Measurements from ENCODE around the gene DPF3.

Gene DPF3

GRCh38 chr14:72621387-72622065 lies 272.4 kb downstream of the DPF3 start:
- H3K9ac ChIP-seq (ENCODE audit: low read length): no peak overlapping the region
- no peaks in the 10 kb centered on the region; the same call in 1 of the 2 replicates for H3K9me3 ChIP-seq (ENCODE audit: insufficient read depth, low read length)
- no peaks in the 10 kb centered on the region for H3K79me2 ChIP-seq (ENCODE audit: insufficient read depth, low read length)
- H3K9me2 ChIP-seq (replicated peaks; ENCODE audit: insufficient read depth, low read length): no peaks in the 10 kb centered on the region
- H4K20me1 ChIP-seq (ENCODE audit: low read depth, low read length): no peaks in the 10 kb centered on the region
- no peak overlapping the region for H3K27ac ChIP-seq (ENCODE audit: low read depth, low read length)
- no peak overlapping the region for H2AFZ ChIP-seq (ENCODE audit: low read depth, low read length, severe bottlenecking)
- no peak overlapping the region for H3K4me2 ChIP-seq (ENCODE audit: low read depth, low read length, poor library complexity, severe bottlenecking)
- no peaks in the 10 kb centered on the region for H3F3A ChIP-seq (ENCODE audit: insufficient read depth)
- no peaks in the 10 kb centered on the region for H3K27me3 ChIP-seq (ENCODE audit: low read length)
- no peak overlapping the region for H3K4me3 ChIP-seq (ENCODE audit: insufficient read depth, low read length, poor library complexity, severe bottlenecking)
- TF ChIP-seq EZH2phosphoT487 (conservative IDR thresholded peaks at IDR 0.05; ENCODE audit: low read length) (no peak), CTCF (IDR thresholded peaks at IDR 0.05; ENCODE audit: insufficient read depth, low read length, poor library complexity, severe bottlenecking) (no peak)
- H3K36me3 ChIP-seq (ENCODE audit: low read length): no peaks in the 10 kb centered on the region

DNA sequence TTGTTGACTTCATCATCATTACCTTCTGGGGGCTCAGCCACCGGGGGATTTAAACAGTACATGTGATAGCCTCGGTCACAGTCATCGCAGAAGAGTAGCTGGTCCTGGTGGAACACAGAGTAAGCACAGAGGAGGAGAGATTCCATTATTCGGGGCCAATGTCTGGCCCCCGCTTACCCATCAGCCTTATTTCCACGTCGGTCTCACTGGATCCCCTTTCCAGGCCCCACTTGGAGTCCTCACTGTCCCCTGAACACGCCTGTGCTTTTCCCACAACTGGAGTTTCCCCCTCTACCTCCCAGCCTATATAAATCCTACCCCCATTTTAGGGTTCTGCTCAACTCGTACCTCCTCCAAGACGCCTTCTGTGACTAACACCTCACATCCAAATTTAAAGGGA lies 274.0 kb downstream of the DPF3 start:
- Histone ChIP-seq H3K79me2 (ENCODE audit: insufficient read depth, low read length) (no peaks in the 10 kb centered on the region), H3K9me3 (ENCODE audit: insufficient read depth, low read length) (no peaks in the 10 kb centered on the region), H4K20me1 (ENCODE audit: low read depth, low read length) (no peaks in the 10 kb centered on the region), H3K9ac (ENCODE audit: low read length) (no peak overlapping the region), H3F3A (ENCODE audit: insufficient read depth) (no peaks in the 10 kb centered on the region), H2AFZ (ENCODE audit: low read depth, low read length, severe bottlenecking) (no peak overlapping the region), H3K4me2 (ENCODE audit: low read depth, low read length, poor library complexity, severe bottlenecking) (no peak overlapping the region), H3K36me3 (ENCODE audit: low read length) (no peaks in the 10 kb centered on the region), H3K27ac (ENCODE audit: low read depth, low read length) (no peak overlapping the region), H3K4me3 (ENCODE audit: insufficient read depth, low read length, poor library complexity, severe bottlenecking) (no peak overlapping the region), H3K27me3 (ENCODE audit: low read length) (no peaks in the 10 kb centered on the region), H3K9me2 (replicated peaks; ENCODE audit: insufficient read depth, low read length) (no peaks in the 10 kb centered on the region)
- TF ChIP-seq CTCF (IDR thresholded peaks at IDR 0.05; ENCODE audit: insufficient read depth, low read length, poor library complexity, severe bottlenecking): no peak
- TF ChIP-seq EZH2phosphoT487 (conservative IDR thresholded peaks at IDR 0.05; ENCODE audit: low read length): no peak

DNA sequence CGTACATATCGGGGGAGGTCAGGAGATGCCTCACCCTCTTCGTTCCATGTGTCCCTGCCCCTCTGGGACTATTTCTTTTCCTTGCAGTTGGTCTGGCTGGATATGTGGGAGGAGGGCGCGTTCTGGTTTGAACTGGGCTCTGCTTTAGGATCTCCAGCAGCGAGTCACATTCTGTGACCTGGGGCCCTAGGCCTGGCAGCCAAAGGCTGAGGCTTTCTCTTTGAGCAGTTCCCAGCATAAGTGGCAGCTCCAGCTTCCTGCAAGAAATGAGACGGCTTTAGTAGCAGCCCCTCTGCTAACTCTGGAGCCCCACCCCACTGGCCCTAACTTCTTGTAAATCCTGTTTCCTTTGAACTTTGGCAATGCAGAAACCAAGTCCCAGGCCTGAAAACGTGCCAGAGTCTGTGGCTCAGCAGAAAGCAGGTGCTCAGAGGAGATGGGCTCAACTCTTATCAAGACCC lies 274.8 kb downstream of the DPF3 start:
- Histone ChIP-seq H3F3A (ENCODE audit: insufficient read depth) (no peaks in the 10 kb centered on the region), H3K4me3 (ENCODE audit: insufficient read depth, low read length, poor library complexity, severe bottlenecking) (no peak overlapping the region), H3K9me3 (ENCODE audit: insufficient read depth, low read length) (no peaks in the 10 kb centered on the region), H3K27me3 (ENCODE audit: low read length) (no peaks in the 10 kb centered on the region), H4K20me1 (ENCODE audit: low read depth, low read length) (no peaks in the 10 kb centered on the region), H3K9ac (ENCODE audit: low read length) (no peak overlapping the region), H2AFZ (ENCODE audit: low read depth, low read length, severe bottlenecking) (no peak overlapping the region), H3K9me2 (replicated peaks; ENCODE audit: insufficient read depth, low read length) (no peaks in the 10 kb centered on the region), H3K36me3 (ENCODE audit: low read length) (no peaks in the 10 kb centered on the region), H3K4me2 (ENCODE audit: low read depth, low read length, poor library complexity, severe bottlenecking) (no peak overlapping the region), H3K79me2 (ENCODE audit: insufficient read depth, low read length) (no peaks in the 10 kb centered on the region), H3K27ac (ENCODE audit: low read depth, low read length) (no peak overlapping the region)
- TF ChIP-seq CTCF (IDR thresholded peaks at IDR 0.05; ENCODE audit: insufficient read depth, low read length, poor library complexity, severe bottlenecking): no peak
- TF ChIP-seq EZH2phosphoT487 (conservative IDR thresholded peaks at IDR 0.05; ENCODE audit: low read length): no peak
